Smooth muscle cell of the brain vasculature (primary cell): ENCODE results near the gene WDR88.

Source experiments
- DNase-seq: peaks from one replicate; pipeline ENCODE4 v3.0.0-alpha.2; 2012; ENCODE audit warnings: low read depth, low spot score

WDR88 gene, protein sequence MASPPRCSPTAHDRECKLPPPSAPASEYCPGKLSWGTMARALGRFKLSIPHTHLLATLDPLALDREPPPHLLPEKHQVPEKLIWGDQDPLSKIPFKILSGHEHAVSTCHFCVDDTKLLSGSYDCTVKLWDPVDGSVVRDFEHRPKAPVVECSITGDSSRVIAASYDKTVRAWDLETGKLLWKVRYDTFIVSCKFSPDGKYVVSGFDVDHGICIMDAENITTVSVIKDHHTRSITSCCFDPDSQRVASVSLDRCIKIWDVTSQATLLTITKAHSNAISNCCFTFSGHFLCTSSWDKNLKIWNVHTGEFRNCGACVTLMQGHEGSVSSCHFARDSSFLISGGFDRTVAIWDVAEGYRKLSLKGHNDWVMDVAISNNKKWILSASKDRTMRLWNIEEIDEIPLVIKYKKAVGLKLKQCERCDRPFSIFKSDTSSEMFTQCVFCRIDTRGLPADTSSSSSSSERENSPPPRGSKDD

GRCh38 chr19:33132021-33132420 lies at the start of gene WDR88:
TSS of gene WDR88 (plus strand) at chr19:33132114. CDS start at chr19:33132170, 56 bp downstream.
- DNase-seq = no peak

DNA sequence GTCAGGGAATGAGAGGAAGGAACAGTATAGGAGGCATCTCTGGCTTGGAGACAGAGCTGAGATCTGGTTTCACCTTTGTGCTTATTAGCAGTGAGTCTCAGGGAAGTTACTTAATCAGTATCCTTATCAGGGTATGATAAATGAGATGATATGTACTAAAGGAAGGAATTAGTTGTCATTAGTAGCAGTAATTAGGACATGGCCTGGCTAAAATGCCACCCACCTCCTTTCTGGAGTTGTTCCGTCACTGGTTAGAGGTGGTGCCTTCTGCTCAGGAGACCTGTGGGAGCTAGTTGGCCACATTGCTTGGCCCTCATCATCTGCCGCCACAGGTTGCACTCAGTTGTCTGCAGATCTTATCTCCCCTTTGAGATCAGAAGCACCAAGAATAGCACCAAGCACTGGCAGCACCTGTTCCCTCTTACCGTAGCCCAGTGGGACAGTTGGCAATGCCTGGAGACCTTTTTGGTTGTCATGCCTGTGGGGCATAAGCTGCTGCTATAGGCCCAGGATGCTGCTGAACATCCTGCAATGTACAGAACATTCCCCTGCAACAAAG lies 46.3 kb upstream of the WDR88 start:
- no peak for DNase-seq

GRCh38 chr19:33086955-33087354 lies 45.0 kb upstream of the WDR88 start:
- no peak for DNase-seq

DNA sequence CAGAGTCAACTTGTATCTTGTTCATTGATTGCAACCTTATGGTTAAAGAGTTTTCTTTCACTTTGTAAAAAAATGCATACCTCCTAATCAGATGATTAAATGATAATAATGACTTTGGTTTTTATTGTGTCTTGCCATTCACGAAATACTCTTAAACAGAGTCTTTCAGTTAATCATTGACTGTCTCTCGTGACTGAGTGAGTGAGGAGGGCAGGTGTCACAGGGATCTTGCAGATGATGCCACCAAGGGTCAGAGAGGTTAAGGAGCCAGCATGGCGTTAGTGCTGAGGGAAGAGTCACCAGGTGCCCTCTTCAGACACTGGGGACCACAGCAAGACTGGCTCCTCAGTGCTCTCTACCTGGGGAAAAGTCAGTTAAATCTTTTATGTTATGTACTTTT lies 42.9 kb upstream of the WDR88 start:
- no peak for DNase-seq

- DNase-seq = no peak
Measured at GRCh38 chr19:33090179-33090578, 41.7 kb upstream of the WDR88 start.

DNA sequence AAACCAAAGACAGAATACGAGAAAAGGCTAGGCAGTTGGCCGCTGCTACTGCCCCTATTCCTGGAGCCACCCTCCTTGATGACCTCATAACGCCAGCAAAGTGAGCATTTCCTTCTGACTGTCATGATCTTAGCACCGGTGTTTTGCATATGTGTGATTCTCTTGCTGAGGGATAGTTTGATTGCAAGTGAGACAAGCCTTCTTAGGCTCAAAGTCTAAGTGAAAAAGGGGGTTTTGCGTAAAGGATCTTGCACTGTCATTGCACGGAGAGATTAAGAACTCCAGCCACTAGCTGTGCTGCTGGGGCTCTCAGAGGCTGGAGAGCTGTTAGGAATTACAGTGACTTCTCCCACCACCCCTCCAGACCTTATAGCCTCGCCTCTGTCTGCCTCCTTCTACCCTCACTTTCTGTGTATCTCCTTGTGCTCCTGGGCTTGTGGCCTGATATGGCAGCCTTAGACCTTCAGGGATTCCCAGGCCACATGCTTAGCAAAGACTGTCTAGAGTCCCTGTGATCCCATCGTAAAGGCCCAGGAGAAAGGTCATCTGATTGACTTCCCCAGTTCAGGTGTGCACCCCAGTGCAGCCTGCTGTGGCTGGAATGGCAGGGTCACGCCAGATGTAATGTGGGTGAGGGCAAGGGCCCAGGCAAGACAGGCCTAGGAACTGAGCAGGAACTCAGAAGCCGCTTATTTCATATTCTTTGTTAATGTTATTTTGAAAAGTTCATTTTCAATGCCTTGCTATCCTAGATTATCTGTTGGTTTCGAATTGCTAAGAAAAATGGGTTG lies 38.3 kb upstream of the WDR88 start:
- no peak for DNase-seq

GRCh38 chr19:33094436-33095067 lies 37.4 kb upstream of the WDR88 start:
- no peak for DNase-seq

- no peak for DNase-seq
Measured at GRCh38 chr19:33096005-33096404, 35.9 kb upstream of the WDR88 start.

- no peak for DNase-seq
Measured at GRCh38 chr19:33098055-33098534, 33.8 kb upstream of the WDR88 start.

DNA sequence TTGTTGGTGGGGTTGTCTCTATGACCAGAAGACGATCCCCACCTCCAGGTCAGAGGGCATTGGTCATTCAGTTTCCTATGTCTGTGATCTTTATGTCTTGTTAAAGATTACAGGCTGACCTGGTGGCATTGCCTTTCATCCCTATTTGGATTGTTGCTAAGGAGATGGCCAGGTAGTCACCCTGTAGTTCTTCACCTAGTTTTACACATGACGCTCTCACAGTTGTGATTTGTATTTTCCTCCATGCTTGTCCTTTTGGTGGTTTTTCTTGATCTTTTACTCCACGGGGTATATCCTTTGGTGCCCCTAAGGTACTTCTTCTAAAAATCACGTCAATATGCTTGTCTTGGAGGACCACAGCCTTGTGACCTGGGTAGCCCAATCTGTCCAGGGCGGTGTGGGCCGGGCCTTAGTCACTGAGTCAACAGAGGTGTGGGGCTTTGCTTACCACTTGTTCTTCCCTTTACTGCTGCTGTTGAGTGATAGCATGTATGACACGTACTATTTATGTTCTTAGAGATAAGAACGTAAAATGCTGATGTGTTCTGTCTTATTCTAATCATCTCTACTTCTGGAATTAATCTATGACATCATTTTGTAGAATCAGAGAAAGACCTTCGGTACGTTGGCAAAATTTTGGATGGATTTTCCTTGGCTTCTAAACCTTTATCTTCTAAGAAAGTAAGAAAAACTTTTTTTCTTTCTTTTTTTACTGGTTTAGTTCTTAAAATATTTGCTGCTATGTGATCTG lies 30.8 kb upstream of the WDR88 start:
- DNase-seq = no peak

GRCh38 chr19:33102893-33103292 lies 29.0 kb upstream of the WDR88 start:
- no peak for DNase-seq

DNA sequence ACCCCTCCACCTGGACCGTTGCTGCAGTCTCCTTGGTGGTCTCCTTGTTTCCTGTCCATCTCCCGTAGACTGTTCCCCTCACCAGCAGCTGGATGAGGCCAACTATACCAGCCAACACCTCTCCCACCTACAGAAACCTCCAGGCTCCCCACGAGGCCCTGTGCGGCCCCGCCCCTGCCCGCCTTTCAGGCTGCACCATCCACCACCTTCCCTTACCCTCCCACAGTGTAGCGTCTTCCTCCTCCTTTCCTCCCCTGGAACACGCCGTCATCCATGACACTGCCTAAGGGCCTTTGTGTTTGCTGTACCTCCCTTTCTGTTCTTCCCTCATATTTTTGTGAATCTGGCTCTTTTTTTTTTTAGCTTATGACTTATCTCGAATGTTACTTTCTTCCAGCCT lies 23.8 kb upstream of the WDR88 start:
- no peak for DNase-seq

GRCh38 chr19:33110137-33110910 lies 21.6 kb upstream of the WDR88 start:
- DNase-seq = no peak

GRCh38 chr19:33111587-33111986 lies 20.3 kb upstream of the WDR88 start:
- DNase-seq = no peak

GRCh38 chr19:33114312-33114711 lies 17.6 kb upstream of the WDR88 start:
- no peak for DNase-seq

DNA sequence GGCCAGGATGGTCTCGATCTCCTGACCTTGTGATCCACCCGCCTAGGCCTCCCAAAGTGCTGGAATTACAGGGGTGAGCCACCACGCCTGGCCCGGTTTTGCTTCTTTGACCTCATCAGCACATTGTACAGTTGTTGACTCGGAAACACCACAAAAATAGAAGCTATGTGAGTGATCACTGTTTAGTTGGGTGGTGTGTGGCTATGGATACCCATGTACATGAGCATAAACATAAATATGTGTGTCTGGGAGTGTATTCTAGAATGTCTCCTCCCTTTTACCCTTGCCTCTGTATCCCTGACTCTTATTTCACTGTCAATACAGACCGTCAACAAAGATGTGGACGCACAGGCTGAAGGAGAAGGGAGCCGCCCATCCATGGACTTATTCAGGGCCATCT lies 14.4 kb upstream of the WDR88 start:
- no peak for DNase-seq

DNA sequence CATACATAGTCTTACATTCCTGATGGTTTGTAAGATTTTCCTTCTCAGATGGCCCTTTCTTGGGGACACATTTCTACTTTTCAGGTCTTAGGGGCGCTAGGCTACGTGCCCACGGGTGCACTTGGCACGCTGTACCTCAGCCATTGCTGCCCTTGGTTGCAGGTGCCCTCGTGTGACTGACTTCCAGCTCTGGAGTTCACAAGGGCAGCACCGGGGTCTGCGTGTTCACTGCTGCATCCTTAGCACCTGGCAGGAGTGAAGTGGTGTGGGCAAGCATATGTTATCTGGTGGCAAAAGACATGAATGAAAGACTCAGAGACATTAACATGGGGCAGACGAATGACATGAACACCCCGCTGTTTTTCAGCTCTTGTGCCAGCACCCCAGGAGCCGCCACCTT lies 13.3 kb upstream of the WDR88 start:
- DNase-seq = no peak

- no peak for DNase-seq
Measured at GRCh38 chr19:33124207-33125098, 7.5 kb upstream of the WDR88 start.

GRCh38 chr19:33125929-33126388 lies 6.0 kb upstream of the WDR88 start:
- DNase-seq = no peak
